WI38 (cell line): ENCODE measurements around the gene SELP.

ENCODE experiments used
- H3K4me3 ChIP-seq: 2 replicates; pipeline ENCODE4 v1.5.1; 2011; ENCODE audit warnings: low read depth, mild to moderate bottlenecking, control low read depth, low read length
- CTCF ChIP-seq: IDR thresholded peaks from 2 replicates; pipeline ENCODE4 v1.5.1; 2012; ENCODE audit warnings: low read depth, mild to moderate bottlenecking, control low read depth, low read length

Gene SELP

GRCh38 chr1:169595764-169596711 is 33.9 kb downstream of the SELP start:
- TF ChIP-seq CTCF = no peak
- H3K4me3 ChIP-seq = no peak overlapping the region

- no peak for TF ChIP-seq CTCF
- H3K4me3 ChIP-seq = no peak overlapping the region
Observed at GRCh38 chr1:169594391-169594790, 35.5 kb downstream of the SELP start.

GRCh38 chr1:169590932-169591331 is 39.0 kb downstream of the SELP start:
- no peak overlapping the region for H3K4me3 ChIP-seq

GRCh38 chr1:169588785-169589485 is 41.0 kb downstream of the SELP start:
- no peak overlapping the region for H3K4me3 ChIP-seq
- TF ChIP-seq CTCF = no peak

More at GRCh38 chr1:169590932-169591331, 39.0 kb downstream of the SELP start:
- no peak for TF ChIP-seq CTCF

- no peak for TF ChIP-seq CTCF
- no peak overlapping the region for H3K4me3 ChIP-seq
Observed at GRCh38 chr1:169588112-169588511, 41.8 kb downstream of the SELP start.

GRCh38 chr1:169586395-169587255 is 43.3 kb downstream of the SELP start, which contains the start of gene F5:
TSS of gene F5 (minus strand) at chr1:169586481. CDS start at chr1:169586386, 95 bp downstream.
- H3K4me3 ChIP-seq = no peak within 1 kb of the TSS
- peak; percentile 24; the same call in 1 of the 2 replicates for TF ChIP-seq CTCF
